ENCODE results near the gene LILRB3. TPM values are rescaled to one million over a fixed set of nuclear protein-coding genes. Genes with fewer than 3 reads are reported as not detected.
"Not testable (repeated sequence)": the region's sequence is repeated elsewhere in the genome, so short reads cannot be mapped to it uniquely, and the experiment has no call there.

The LILRB3 gene
- 1 to 10 TPM in 1 of 6 donors, under 1 TPM in 5; 0.29 to 4.6 (median 0.39) TPM for polyA plus RNA-seq (ENCODE audit: low read depth in 6 of 6)

DNA sequence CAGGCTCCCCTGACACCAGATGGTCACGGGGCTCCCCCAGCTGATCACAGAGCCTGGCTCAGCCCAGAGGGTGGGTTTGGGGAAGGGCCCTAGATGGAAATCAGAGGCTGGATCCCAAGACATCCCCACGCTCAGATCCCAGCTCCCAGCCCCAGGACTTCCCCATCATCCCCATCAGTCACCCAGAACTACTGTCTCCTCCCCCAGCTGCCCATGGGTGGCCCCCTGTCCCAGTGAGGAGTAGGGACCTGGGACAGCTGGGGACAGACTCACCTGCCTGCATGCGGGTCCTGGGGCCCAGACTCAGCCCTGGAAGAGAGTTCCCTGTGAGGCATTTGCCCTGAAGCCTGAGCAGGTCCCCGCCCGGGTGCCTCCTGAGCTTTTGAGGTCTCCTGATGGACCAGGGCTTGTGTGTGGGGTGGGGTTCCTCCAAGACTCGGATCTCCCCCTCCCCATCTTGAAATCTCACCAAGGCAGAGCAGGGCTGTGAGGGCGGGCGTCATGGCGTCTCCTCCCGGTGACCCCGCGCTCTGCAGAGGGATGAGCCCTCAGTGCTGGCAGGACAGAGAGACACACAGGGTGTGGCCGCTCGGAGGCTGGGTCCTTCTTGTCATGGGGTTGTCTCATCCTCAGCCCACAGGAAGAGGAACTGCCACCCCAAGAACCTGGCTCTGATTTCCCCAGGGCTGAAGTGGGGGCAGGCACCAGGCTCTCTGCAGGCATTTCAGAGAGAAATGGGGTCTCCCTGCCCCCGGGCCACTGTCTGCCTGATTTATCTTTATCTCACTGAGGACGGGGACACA is at the start of gene LILRB3:
LILRB3 (minus strand) TSS at position 534 of the 803 bp plus-strand sequence; CDS start at position 503, 31 bp downstream.
- H3K27ac Mint-ChIP-seq; ATAC-seq (ENCODE audit: low read depth in 2 of 2); H3K9me3 Mint-ChIP-seq; H3K4me3 Mint-ChIP-seq; H3K4me1 Mint-ChIP-seq; DNase-seq; H3K36me3 Mint-ChIP-seq: not testable (repeated sequence)
- peaks cover 13 to 33% (median 22%) of the 10 kb centered on the region in 3 donors for H3K27me3 Mint-ChIP-seq

DNA sequence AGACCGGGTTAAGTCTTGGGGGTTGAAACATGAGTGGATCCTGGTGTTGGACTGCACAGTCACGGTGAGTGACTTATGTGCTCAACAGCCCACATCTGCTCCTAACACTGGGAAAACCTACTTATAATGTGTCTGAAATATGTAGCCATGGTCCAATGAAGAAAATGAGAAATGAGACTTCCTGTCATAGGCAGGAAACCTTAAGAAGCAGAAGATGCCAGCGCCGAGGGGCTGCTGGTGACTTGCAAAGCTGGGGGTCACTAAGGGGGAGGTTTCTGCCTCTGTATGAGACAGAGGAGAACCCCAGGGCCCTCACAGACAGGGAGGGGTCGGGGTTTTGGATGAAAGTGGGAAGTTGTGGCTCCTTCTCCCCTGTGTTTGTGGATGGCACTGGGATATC is 49.4 kb upstream of the LILRB3 start:
- peak; percentile 27 to 33 for ATAC-seq (ENCODE audit: low read depth in 2 of 2)
- H3K27ac Mint-ChIP-seq, H3K36me3 Mint-ChIP-seq: not testable (repeated sequence)

DNA sequence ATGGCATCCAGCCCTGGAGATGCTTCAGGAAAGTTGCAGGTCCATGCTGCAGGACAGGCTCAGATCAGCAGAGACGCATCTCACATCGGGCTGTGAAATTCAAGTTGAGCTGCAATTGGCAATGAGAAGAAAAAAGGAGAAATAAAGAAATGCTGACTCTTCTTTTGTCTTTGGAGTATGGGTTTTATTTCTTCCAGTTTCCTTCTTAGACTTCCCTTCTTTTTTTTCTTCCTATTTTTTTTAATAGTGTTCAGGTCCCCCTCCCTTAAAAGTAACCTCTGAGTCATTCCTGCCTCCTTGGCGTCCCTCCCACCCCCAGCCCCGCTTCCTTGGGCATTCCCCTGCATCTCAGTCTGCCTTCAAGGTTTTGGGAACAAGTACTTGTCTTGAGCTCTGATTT is 48.8 kb upstream of the LILRB3 start:
- not testable (repeated sequence) for ATAC-seq (ENCODE audit: low read depth in 2 of 2); H3K36me3 Mint-ChIP-seq; H3K9me3 Mint-ChIP-seq; H3K27ac Mint-ChIP-seq; DNase-seq; H3K4me3 Mint-ChIP-seq
- Mint-ChIP-seq H3K27me3 (peaks cover 45 to 64% (median 59%) of the 10 kb centered on the region in 3 donors), H3K4me1 (peaks cover 5 to 22% (median 14%) of the 10 kb centered on the region in 3 donors)

More for the DNA sequence above, 49.4 kb upstream of the LILRB3 start:
- DNase-seq, H3K9me3 Mint-ChIP-seq, H3K4me3 Mint-ChIP-seq: not testable (repeated sequence)
- Mint-ChIP-seq H3K27me3 (peaks cover 41 to 63% (median 59%) of the 10 kb centered on the region in 3 donors), H3K4me1 (peaks cover 5 to 22% (median 14%) of the 10 kb centered on the region in 3 donors)

DNA sequence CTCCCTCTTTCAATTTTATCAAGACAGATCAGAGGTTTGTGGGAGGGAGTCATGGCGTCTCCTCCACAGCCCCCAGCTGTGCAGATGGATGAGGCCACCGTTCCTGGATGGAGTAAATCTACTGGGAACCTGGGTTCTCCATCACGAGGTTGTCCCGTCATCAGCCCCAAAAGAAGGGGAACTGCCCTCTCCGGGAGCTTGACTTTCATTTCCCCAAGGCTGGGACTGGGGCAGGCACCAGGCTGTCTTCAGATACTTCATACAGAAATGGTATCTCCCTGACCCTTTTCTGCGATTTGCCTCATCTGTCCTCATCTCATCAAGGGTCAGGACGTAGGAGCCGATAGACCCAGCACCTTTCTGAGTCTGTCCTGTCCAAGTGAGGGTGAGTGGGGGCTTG is 48.3 kb upstream of the LILRB3 start:
- H3K4me3 Mint-ChIP-seq, result no peak overlapping the region
- H3K27me3 Mint-ChIP-seq, result peaks cover 45 to 69% (median 62%) of the 10 kb centered on the region in 3 donors
- no peak for ATAC-seq (ENCODE audit: low read depth in 2 of 2)
- no peak for DNase-seq
- H3K36me3 Mint-ChIP-seq, result no peaks in the 10 kb centered on the region
- H3K9me3 Mint-ChIP-seq, result no peaks in the 10 kb centered on the region
- H3K4me1 Mint-ChIP-seq, result peaks cover 5 to 22% (median 18%) of the 10 kb centered on the region in 3 donors
- H3K27ac Mint-ChIP-seq, result no peak overlapping the region

DNA sequence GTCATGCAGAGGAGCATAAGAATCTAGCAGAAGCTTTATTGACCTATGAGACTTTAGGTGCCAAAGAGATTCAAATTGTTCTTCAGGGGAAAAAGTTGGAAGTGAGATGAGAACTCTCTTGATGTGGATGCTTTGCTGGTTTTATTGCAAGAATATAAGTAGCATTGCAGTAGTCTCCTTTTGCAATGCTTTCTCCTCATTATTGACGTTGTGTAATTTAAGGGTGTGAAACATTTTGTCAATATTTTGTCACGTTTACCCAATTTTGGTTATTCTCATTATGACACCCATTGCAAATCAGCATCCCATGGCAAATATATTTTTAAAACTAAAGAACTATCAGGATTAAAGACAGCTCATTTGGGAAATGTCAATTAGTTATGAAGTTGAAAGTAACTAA is 46.1 kb upstream of the LILRB3 start:
- Mint-ChIP-seq H3K4me3 (no peak overlapping the region), H3K27me3 (peaks cover 50 to 69% (median 62%) of the 10 kb centered on the region in 3 donors), H3K36me3 (no peaks in the 10 kb centered on the region), H3K4me1 (peaks cover 5 to 28% (median 22%) of the 10 kb centered on the region in 3 donors), H3K27ac (no peak overlapping the region), H3K9me3 (no peaks in the 10 kb centered on the region)
- DNase-seq (no peak), ATAC-seq (ENCODE audit: low read depth in 2 of 2) (no peak)

DNA sequence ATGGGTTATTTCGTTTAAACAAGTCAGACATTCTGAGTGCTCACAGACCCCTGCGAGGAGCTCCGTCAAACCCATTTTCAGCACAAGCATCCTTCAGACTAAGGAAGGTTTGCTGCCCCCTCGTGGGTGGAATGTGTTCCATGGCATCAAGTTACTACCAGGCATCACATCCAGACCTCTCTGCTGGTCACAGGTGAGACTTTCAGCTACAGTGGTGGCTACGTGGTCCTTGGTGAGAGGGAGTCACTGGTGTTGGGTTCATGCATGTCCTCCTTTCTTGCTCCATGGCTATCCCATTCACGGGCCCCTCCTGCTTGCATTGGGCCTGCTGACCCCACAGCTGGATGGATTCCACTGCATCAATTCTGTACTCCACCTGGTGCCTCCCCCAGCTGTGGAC is 43.3 kb upstream of the LILRB3 start:
- Mint-ChIP-seq H3K4me1 (peaks cover 0 to 9% (median 7%) of the 10 kb centered on the region in 3 donors), H3K27ac (peak overlapping the region in 2 of 6 donors; percentile 28 to 72), H3K9me3 (no peaks in the 10 kb centered on the region), H3K4me3 (peak overlapping the region in 1 of 8 donors; percentile 25), H3K27me3 (peaks cover 42 to 59% (median 48%) of the 10 kb centered on the region in 3 donors), H3K36me3 (no peaks in the 10 kb centered on the region)
- peak; percentile 80 to 94 for ATAC-seq (ENCODE audit: low read depth in 2 of 2)
- DNase-seq, result peak; percentile 69

DNA sequence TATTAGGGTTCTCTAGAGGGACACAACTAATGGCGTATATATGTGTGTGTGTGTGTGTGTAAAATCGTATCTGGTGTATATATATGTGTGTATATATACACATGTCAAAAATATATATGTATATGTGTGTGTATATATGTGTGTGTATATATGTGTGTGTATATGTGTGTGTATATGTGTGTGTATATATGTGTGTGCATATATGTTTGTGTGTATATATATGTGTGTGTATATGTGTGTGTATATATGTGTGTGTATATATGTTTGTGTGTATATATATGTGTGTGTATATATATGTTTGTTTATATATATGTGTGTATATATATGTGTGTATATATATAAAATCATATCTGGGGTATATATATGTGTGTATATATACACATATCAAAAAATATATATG is 39.7 kb upstream of the LILRB3 start:
- no peak for ATAC-seq (ENCODE audit: low read depth in 2 of 2)
- Mint-ChIP-seq H3K9me3 (no peaks in the 10 kb centered on the region), H3K4me1 (peaks cover 0 to 8% (median 6%) of the 10 kb centered on the region in 3 donors), H3K36me3 (no peaks in the 10 kb centered on the region), H3K4me3 (no peak overlapping the region), H3K27ac (no peak overlapping the region), H3K27me3 (peaks cover 39 to 49% (median 46%) of the 10 kb centered on the region in 3 donors)
- no peak for DNase-seq

DNA sequence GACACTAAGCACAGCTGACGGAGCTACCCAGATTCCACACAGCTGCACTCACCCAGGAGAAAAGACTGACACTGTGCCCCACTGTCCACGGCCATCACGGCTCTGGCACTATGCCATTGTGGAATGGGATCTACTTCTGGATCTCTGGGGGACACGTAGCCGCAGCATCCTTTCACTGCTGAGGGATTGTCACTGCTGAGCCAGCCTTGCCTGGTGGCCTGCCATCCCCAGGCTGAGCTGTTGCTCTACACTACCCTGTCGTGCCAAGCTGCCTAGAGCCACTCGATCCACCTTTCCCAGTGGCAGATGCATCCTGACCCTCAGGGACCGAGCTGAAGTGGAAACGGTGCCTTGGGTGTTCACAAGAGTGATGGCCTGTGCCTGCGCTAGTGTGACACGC is 39.3 kb upstream of the LILRB3 start:
- Mint-ChIP-seq H3K4me1 (peaks cover 0 to 8% (median 6%) of the 10 kb centered on the region in 3 donors), H3K9me3 (no peaks in the 10 kb centered on the region), H3K36me3 (no peaks in the 10 kb centered on the region), H3K27ac (no peak overlapping the region), H3K27me3 (peaks cover 40 to 51% (median 48%) of the 10 kb centered on the region in 3 donors), H3K4me3 (no peak overlapping the region)
- no peak for DNase-seq
- ATAC-seq (ENCODE audit: low read depth in 2 of 2), result no peak

DNA sequence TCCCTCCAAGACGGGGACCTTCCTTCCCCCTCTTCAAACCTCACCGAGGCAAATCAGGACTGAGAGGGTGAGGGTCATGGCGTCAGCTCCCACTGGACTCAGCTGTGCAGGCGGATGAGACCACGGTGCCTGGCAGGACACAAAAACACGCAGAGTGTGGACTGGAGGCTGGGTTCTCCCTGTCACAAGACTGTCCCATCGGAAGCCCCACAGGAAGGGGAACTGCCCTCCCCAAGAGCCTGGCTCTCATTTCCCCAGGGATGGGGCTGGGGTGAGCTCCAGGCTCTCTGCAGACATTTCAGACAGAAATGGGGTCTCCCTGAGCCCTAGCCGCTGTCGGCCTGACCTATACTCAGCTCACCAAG is 34.3 kb upstream of the LILRB3 start, which contains the start of gene LILRB5:
LILRB5 (minus strand) TSS at position 158 of the 365 bp plus-strand sequence; CDS start at position 78, 80 bp downstream.
- Mint-ChIP-seq H3K4me1 (no peaks in the 10 kb centered on the region), H3K9me3 (no peaks in the 10 kb centered on the region), H3K27me3 (peaks cover 34 to 64% (median 55%) of the 10 kb centered on the region in 3 donors), H3K36me3 (no peaks in the 10 kb centered on the region), H3K27ac (no peak within 1 kb of the TSS), H3K4me3 (no peak within 1 kb of the TSS)
- no peak for ATAC-seq (ENCODE audit: low read depth in 2 of 2)
- no peak for DNase-seq

DNA sequence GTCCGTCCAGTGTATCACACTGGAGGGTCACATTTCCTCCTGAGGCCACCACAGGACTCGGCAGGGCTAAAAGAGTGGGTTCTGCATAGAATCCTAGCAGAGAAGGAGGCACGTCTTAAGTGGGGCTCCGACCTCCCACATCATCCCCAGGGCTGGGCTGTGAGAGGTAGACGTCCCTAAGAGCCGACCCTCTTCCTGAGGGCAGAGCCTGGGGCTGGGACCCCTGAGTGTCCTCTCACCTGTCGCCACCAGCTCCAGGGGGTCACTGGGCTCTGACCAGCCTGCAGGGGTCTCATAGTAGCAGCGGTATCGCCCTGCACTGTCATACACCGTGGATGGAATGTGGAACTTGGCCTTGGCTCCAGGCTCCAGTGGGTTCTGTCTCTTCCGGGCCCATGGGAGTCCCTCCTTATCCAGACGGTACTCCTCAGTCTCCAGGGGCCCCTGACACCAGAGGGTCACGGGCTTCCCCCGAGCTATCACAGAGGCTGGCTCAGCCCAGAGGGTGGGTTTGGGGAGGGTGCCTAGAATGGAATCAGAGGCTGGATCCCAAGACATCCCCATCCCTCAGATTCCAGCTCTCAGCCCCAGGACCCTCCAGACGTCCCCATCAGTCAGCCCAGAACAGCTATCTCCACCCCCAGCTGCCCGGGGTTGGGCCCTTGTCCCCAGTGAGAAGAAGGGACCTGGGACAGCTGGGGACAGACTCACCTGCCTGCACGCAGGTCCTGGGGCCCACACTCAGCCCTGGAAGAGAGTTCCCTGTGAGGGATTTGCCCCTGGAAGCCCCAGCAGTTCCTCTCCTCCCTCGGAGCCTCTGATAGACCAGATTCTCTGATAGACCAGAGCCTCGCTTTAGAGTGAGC is 33.7 kb upstream of the LILRB3 start:
- Mint-ChIP-seq H3K36me3 (no peaks in the 10 kb centered on the region), H3K27me3 (peaks cover 30 to 59% (median 50%) of the 10 kb centered on the region in 3 donors), H3K9me3 (no peaks in the 10 kb centered on the region), H3K4me3 (no peak overlapping the region), H3K4me1 (no peaks in the 10 kb centered on the region), H3K27ac (no peak overlapping the region)
- DNase-seq (no peak), ATAC-seq (ENCODE audit: low read depth in 2 of 2) (no peak)

DNA sequence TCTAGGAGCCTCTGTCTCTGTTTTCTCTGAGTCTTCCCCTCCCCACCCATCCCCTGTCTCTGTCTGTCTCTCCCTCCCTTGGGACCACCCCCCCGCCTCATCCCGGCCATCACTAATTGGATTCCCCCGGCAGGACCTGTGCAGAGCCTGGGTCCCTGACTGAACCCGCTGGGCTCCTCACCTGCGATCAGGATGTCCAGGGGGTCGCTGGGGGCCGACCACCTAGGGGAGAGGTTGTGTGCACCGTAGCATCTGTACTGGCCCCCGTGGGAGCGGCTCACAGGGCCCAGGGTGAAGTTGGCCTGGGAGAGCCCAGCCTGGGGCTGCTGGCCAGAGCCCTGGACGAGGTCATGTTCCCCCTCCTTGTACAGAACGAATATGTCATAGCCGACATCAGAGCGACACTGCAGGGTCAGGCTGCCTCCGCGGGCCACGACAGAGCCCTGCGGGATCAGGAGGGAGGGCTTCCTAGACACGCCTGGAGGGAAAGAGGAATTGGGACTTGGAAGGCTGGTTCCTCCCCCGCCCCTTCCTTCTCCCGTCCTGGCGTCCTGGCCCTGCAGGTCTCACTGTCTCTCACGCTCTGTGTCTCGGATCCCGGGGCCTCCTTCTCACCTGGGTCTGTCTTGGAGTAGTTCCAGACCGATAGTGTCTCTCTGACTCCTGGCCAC is 32.4 kb upstream of the LILRB3 start:
- DNase-seq (no peak), ATAC-seq (ENCODE audit: low read depth in 2 of 2) (no peak)
- peaks cover 27 to 58% (median 53%) of the 10 kb centered on the region in 3 donors for H3K27me3 Mint-ChIP-seq
- H3K4me1 Mint-ChIP-seq, result no peaks in the 10 kb centered on the region
- H3K36me3 Mint-ChIP-seq, result no peaks in the 10 kb centered on the region
- no peaks in the 10 kb centered on the region for H3K9me3 Mint-ChIP-seq
- peak overlapping the region in 2 of 6 donors; percentile 25 to 65 for H3K27ac Mint-ChIP-seq
- H3K4me3 Mint-ChIP-seq, result no peak overlapping the region

DNA sequence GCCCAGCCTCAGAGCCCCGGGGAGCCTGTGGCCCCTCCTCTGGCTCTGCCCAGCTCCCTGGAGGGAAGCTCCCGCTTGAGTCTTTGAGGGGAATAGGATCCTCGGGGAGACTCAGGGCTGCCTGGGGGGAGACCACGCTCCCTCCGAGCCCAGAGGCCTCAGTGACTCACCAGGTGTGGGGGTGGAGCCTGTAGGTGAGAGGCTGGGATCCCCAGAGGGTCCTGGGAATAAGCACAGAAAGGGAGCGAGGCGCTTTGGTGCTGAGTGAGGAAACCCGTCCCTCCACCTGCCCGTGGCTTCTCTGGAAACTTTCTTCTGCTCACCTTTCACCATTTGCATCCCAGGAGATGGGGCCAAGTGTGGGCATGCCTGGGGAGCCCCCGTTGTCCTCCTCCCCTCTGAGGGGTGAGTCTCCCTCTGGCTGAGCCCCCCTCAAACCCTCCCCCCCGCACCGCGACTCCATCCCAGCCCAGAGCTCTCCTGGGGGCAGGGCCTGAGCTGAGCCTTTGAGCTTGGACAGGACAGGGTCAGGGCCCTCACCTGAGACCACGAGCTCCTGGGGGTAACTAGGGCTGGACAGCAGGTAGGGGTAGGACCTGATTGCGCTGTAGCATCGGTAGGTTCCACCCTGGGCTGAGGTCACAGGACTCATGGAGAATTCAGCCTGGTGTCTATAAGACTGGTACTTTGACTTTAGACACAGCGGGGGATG is 31.5 kb upstream of the LILRB3 start:
- H3K4me1 Mint-ChIP-seq, result no peaks in the 10 kb centered on the region

More for the DNA sequence above, 31.5 kb upstream of the LILRB3 start:
- peaks cover 25 to 55% (median 54%) of the 10 kb centered on the region in 3 donors for H3K27me3 Mint-ChIP-seq
- no peak for ATAC-seq (ENCODE audit: low read depth in 2 of 2)
- H3K4me3 Mint-ChIP-seq, result no peak overlapping the region
- no peak for DNase-seq
- no peaks in the 10 kb centered on the region for H3K9me3 Mint-ChIP-seq
- no peaks in the 10 kb centered on the region for H3K36me3 Mint-ChIP-seq
- no peak overlapping the region for H3K27ac Mint-ChIP-seq
